Neural cell (in vitro differentiated cells): Measurements from ENCODE around the gene GARIN3.

Source experiments
- EP300 ChIP-seq: fragments of 450-650 bp; conservative IDR thresholded peaks from 2 replicates; pipeline ENCODE4 v1.6.1; 2014; ENCODE audit warnings: antibody characterized with exemption, mild to moderate bottlenecking, moderate library complexity; ENCODE audit not compliant: poor library complexity, severe bottlenecking
- EZH2 ChIP-seq: fragments of 200-600, 300-800 bp; shearing (Covaris generic), sonication (generic); IDR thresholded peaks from 2 replicates; pipeline ENCODE4 v1.6.1; 2014; ENCODE audit warnings: antibody characterized with exemption, low read length, borderline replicate concordance, mild to moderate bottlenecking; ENCODE audit not compliant: insufficient read depth, poor library complexity, severe bottlenecking
- POLR2AphosphoS5 ChIP-seq: IDR thresholded peaks from 2 replicates; pipeline ENCODE4 v1.6.1; 2012
- REST ChIP-seq: IDR thresholded peaks from 2 replicates; pipeline ENCODE4 v1.6.1; 2012; ENCODE audit warnings: borderline replicate concordance
- TAF1 ChIP-seq: IDR thresholded peaks from 2 replicates; pipeline ENCODE4 v1.6.1; 2012; ENCODE audit warnings: low read depth
- TF ChIP-seq, protein P1 (sequence below): fragments of 450-650 bp; IDR thresholded peaks from 2 replicates; pipeline ENCODE4 v1.5.1; 2014; ENCODE audit warnings: antibody characterized with exemption, mild to moderate bottlenecking, moderate library complexity; ENCODE audit not compliant: poor library complexity, severe bottlenecking

DNA sequence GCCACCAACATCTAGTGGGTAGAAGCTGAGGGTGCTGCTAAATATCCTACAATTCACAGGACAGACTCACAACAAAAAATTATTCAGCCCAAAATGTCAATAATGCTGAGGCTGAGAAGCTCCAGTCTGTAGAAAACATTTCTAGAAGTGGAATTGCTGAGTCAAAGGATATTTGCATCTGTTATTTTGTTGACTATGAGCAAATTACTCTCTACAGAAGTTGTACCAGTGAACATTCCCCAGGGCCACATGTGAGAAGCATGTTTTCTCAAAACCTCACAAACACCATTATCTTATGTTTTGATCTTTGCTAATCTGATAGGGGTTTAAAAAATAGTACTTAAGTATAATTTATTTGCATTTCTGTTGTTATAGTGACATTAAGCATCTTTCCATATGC, 30.0 kb upstream of the GARIN3 start:
- no peak for TF ChIP-seq EZH2
- TF ChIP-seq, protein P1, sequence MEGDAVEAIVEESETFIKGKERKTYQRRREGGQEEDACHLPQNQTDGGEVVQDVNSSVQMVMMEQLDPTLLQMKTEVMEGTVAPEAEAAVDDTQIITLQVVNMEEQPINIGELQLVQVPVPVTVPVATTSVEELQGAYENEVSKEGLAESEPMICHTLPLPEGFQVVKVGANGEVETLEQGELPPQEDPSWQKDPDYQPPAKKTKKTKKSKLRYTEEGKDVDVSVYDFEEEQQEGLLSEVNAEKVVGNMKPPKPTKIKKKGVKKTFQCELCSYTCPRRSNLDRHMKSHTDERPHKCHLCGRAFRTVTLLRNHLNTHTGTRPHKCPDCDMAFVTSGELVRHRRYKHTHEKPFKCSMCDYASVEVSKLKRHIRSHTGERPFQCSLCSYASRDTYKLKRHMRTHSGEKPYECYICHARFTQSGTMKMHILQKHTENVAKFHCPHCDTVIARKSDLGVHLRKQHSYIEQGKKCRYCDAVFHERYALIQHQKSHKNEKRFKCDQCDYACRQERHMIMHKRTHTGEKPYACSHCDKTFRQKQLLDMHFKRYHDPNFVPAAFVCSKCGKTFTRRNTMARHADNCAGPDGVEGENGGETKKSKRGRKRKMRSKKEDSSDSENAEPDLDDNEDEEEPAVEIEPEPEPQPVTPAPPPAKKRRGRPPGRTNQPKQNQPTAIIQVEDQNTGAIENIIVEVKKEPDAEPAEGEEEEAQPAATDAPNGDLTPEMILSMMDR: no peak
- TF ChIP-seq EP300: no peak
- TF ChIP-seq POLR2AphosphoS5: no peak
- TF ChIP-seq REST: no peak
- TF ChIP-seq TAF1: no peak
